ENCODE results near the gene PTPDC1. TPM values are rescaled to one million over a fixed set of nuclear protein-coding genes. Genes with fewer than 3 reads are reported as not detected.
A peak's percentile ranks its signal among the peaks of the same experiment; 100 is the strongest.

The PTPDC1 gene
- total and polyA plus RNA-seq, 5 donors, result 6.1 to 13.8 (median 10.9) TPM

DNA sequence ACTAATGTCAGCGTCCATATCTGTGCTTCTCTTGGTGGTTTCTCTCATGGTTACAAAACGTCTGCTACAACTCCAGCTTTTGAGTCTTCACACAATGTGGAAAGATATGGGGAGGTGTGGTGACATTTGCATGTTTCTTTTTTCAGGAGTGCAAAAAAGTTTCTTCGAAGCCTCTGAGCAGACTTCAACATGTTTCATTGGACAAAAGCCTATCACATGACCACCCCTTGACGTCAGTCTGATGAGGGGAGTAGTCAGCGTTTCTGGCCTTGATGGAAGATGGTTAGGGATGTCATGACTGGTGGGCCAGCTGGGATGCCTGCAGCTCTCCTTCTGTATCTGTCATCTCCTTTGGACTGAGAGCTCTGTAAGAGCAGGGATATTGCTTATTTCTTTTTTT is 61.4 kb downstream of the PTPDC1 start:
- H3K4me1 ChIP-seq (ENCODE audit: control insufficient read depth, insufficient read depth, low read length), result peaks cover 9% of the 10 kb centered on the region
- no peak overlapping the region for H3K4me3 ChIP-seq (ENCODE audit: low read length)
- no peak for ATAC-seq
- intact Hi-C loops (cut with DNase I), result no loop called here
- no peaks in the 10 kb centered on the region for H3K27me3 ChIP-seq (ENCODE audit: control insufficient read depth, insufficient read depth)
- no peak for DNase-seq
- 71% methylated on average over 5 of the region's 5 CpGs for WGBS
- no peak overlapping the region for H3K27ac ChIP-seq (ENCODE audit: low read length)
- H3K9me3 ChIP-seq (ENCODE audit: control insufficient read depth, low read length), result no peaks in the 10 kb centered on the region

DNA sequence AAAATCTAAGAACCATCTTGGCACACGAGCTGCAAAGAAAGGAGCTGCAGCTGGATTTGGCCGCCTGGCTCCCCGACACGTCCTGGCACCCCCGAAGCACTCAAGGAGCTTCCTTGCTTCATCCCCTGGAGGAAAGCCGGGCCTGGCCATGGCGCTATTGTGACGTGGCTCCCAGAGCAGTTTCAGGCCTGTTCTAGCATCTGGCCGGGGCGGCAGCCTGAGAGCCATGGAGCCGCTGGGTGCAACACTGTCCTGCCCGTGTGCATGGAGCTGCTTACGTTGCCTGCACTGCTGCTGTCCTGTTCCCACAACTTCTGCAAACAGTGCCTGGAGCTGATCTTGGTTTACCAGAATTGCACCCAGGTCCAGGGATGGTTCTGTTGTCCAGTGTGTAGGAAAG is 63.5 kb downstream of the PTPDC1 start:
- DNase-seq, result no peak
- no peak overlapping the region for H3K4me3 ChIP-seq (ENCODE audit: low read length)
- H3K4me1 ChIP-seq (ENCODE audit: control insufficient read depth, insufficient read depth, low read length), result no peaks in the 10 kb centered on the region
- intact Hi-C loops (cut with DNase I), result no loop called here
- ATAC-seq, result no peak
- no peaks in the 10 kb centered on the region for H3K9me3 ChIP-seq (ENCODE audit: control insufficient read depth, low read length)
- H3K27ac ChIP-seq (ENCODE audit: low read length), result no peak overlapping the region
- 88% methylated on average over 13 of the region's 13 CpGs for WGBS
- H3K27me3 ChIP-seq (ENCODE audit: control insufficient read depth, insufficient read depth), result no peaks in the 10 kb centered on the region

DNA sequence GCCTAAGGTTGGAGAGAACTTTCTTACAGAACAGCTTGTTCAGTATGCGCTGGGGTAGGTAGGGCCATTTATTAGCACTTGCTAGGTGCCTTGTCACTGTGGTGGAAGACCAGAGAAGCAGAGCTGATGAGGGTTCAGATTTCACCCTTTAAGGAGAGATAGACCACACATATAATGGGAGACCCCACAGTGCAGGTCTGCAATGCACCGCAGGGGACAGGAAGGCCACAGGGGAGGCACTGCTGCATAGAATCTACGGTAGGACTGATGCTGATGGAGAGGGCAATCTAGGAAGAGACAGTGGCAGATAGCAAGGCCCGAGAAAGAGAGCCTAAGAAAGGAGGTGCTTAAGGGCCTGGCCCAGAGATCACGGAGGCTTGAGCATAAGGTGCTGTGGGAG is 64.2 kb downstream of the PTPDC1 start:
- WGBS, result 77% methylated on average over 5 of the region's 5 CpGs
- Histone ChIP-seq H3K27ac (ENCODE audit: low read length) (no peak overlapping the region), H3K4me3 (ENCODE audit: low read length) (no peak overlapping the region), H3K27me3 (ENCODE audit: control insufficient read depth, insufficient read depth) (no peaks in the 10 kb centered on the region), H3K4me1 (ENCODE audit: control insufficient read depth, insufficient read depth, low read length) (no peaks in the 10 kb centered on the region), H3K9me3 (ENCODE audit: control insufficient read depth, low read length) (no peaks in the 10 kb centered on the region)
- ATAC-seq, result no peak
- intact Hi-C loops (cut with DNase I), result no loop called here
- DNase-seq, result no peak

DNA sequence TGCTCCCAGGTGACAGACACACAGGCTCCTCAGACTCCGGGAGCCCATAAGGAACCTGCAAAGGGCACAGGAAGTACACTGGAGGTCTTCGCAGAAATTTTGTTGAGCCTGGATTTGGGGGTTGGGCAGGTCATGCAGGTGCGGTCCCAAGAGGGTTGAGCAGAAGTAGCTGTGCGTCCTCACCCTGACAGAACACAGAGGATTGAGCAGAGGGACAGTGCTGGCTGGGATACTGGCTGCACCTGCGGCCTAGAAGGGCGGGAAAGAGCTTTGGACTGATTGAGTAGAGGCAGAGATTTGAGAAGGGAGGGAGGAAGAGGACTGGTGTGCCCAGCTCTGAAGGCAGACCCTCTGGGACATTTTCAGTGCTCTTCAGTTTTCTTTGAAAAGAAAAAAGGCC is 65.4 kb downstream of the PTPDC1 start:
- H3K4me3 ChIP-seq (ENCODE audit: low read length), result no peak overlapping the region
- ATAC-seq (no peak), DNase-seq (no peak)
- WGBS, result 93% methylated on average over 6 of the region's 6 CpGs
- H3K9me3 ChIP-seq (ENCODE audit: control insufficient read depth, low read length), result no peaks in the 10 kb centered on the region
- no peaks in the 10 kb centered on the region for H3K4me1 ChIP-seq (ENCODE audit: control insufficient read depth, insufficient read depth, low read length)
- H3K27ac ChIP-seq (ENCODE audit: low read length), result no peak overlapping the region
- intact Hi-C loops (cut with DNase I), result no loop called here
- no peaks in the 10 kb centered on the region for H3K27me3 ChIP-seq (ENCODE audit: control insufficient read depth, insufficient read depth)

DNA sequence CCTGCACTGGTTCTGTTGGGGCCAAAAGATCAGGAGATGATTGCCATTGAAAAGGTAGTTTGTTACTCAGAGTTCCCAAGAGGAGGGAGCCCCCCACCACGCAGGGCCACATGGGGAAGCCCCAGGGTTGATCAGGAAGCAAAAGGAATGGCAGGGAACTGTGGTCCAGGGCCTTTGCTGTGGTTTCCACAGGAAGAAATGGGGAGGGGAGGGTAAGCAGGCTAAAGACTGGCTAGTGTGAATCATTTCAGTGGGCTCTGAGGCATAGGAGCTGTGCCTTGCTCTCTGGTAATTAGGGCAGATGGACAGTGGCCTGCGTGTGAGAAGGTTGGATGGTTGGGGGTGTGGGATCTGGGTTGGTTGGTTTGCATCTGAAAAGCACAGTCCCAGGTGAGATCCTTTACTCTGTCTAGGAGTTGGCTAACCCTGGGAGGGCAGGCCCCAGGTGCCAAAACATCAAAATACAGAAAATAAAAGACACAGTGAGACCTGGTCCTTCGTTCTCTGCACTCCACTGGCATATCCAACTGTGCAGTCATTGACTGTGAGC is 66.1 kb downstream of the PTPDC1 start:
- WGBS, result 83% methylated on average over 3 of the region's 3 CpGs

DNA sequence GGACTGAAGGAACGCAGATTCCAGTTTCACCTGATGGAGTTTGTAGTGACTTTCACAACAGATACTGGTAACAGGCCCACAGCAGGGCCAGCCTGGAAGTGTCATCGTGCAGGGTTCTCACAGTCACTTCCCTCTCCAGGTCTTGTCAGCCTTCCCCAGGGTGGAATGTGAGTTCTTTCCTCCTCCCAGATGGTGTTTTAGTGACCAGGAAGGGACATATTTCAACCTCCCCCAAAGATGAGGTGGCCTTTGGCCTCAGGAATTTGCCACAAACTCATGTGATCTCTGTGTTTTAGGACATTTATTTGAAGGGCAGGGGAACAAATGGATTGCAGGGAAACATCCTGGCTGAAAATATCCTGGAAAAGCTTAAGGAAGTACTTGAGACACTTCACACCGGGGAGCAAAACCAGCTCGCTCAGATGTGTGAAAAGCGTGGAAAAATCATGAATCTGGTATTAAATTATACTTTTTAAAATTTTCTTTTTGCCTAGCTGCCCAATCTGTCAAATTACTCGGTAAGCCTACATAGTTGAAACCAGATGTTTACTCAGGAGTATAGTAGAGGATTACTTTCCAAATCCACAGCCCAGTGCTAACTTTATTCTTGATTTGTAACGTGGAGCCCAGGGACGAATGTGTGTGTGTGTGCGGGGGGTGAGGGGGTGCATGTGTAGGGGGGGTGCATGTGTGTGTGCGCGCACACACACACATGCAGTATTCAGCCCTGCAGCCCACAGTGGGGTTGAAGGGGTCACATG is 66.8 kb downstream of the PTPDC1 start:
- intact Hi-C loops (cut with DNase I), result no loop called here
- DNase-seq (no peak), ATAC-seq (no peak)
- Histone ChIP-seq H3K27ac (ENCODE audit: low read length) (no peak overlapping the region), H3K4me3 (ENCODE audit: low read length) (no peak overlapping the region), H3K9me3 (ENCODE audit: control insufficient read depth, low read length) (no peaks in the 10 kb centered on the region), H3K27me3 (ENCODE audit: control insufficient read depth, insufficient read depth) (no peaks in the 10 kb centered on the region), H3K4me1 (ENCODE audit: control insufficient read depth, insufficient read depth, low read length) (no peaks in the 10 kb centered on the region)
- WGBS, result 73% methylated on average over 11 of the region's 11 CpGs

More for the DNA sequence above, 66.1 kb downstream of the PTPDC1 start:
- Histone ChIP-seq H3K27ac (ENCODE audit: low read length) (no peak overlapping the region), H3K9me3 (ENCODE audit: control insufficient read depth, low read length) (no peaks in the 10 kb centered on the region), H3K4me3 (ENCODE audit: low read length) (no peak overlapping the region), H3K4me1 (ENCODE audit: control insufficient read depth, insufficient read depth, low read length) (no peaks in the 10 kb centered on the region), H3K27me3 (ENCODE audit: control insufficient read depth, insufficient read depth) (no peaks in the 10 kb centered on the region)
- DNase-seq, result no peak
- intact Hi-C loops (cut with DNase I), result no loop called here
- no peak for ATAC-seq

DNA sequence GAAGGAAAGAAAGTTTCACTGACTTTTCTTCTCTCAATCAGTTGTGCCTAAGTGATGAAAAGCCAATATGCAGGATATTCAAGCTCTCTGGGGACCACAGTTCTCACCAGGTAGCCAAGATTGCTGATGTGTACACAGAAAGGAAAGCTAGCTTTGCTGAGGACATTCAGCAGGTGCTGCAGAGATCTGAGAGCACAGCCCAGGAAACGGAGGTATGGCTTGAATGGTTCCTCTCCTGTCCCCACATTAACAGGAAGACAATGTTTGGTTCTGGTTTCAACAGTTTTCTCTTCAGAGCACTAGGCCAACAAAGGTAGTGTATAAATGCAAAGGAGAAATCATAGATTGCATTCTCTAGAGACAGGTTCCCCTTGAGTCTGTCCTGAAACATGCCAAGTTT is 69.6 kb downstream of the PTPDC1 start:
- 79% methylated on average over 1 of the region's 1 CpG for WGBS
- Histone ChIP-seq H3K4me3 (ENCODE audit: low read length) (no peak overlapping the region), H3K27ac (ENCODE audit: low read length) (no peak overlapping the region), H3K4me1 (ENCODE audit: control insufficient read depth, insufficient read depth, low read length) (no peaks in the 10 kb centered on the region), H3K9me3 (ENCODE audit: control insufficient read depth, low read length) (no peaks in the 10 kb centered on the region), H3K27me3 (ENCODE audit: control insufficient read depth, insufficient read depth) (no peaks in the 10 kb centered on the region)
- ATAC-seq (no peak), DNase-seq (no peak)
- intact Hi-C loops (cut with DNase I), result no loop called here

DNA sequence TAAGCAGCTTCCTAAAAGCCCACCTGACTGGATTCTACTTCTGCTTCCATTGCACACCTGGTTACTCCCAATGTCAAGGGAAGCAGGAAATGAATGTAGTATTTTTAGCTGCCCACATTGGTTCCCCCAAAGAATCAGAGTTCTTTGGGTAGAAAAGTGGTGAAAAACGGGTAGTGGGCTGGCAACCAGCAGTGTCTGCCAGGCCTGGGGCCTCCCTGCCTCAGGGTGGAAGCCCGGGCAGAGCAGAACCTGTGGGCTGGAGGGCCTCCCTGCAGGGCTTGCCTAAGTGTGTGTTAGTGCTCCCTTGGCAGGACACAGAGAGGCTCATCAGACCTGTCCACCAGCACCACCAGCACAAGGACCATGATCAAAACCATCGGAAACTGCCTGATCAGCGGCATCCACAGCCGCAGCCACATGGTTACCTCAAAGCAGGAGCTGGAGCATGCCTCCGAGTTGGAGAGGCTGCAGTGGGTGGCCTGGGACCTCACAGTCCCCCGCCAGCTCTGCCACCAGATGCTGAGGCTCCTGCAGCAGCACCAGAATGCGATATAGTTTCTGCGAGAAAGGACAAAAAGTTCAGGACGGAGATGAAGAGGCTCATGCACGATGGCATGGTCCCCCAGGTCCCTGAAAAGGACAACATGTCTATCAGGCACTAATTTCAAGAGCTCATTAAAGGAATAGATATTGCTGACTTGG is 72.2 kb downstream of the PTPDC1 start:
- DNase-seq (no peak), ATAC-seq (peak; percentile 8 to 14)
- intact Hi-C loops (cut with DNase I), result no loop called here
- H3K27ac ChIP-seq (ENCODE audit: low read length), result no peak overlapping the region
- H3K4me1 ChIP-seq (ENCODE audit: control insufficient read depth, insufficient read depth, low read length), result no peaks in the 10 kb centered on the region
- H3K4me3 ChIP-seq (ENCODE audit: low read length), result no peak overlapping the region
- 83% methylated on average over 11 of the region's 11 CpGs for WGBS
- H3K9me3 ChIP-seq (ENCODE audit: control insufficient read depth, low read length), result no peaks in the 10 kb centered on the region
- H3K27me3 ChIP-seq (ENCODE audit: control insufficient read depth, insufficient read depth), result no peaks in the 10 kb centered on the region

DNA sequence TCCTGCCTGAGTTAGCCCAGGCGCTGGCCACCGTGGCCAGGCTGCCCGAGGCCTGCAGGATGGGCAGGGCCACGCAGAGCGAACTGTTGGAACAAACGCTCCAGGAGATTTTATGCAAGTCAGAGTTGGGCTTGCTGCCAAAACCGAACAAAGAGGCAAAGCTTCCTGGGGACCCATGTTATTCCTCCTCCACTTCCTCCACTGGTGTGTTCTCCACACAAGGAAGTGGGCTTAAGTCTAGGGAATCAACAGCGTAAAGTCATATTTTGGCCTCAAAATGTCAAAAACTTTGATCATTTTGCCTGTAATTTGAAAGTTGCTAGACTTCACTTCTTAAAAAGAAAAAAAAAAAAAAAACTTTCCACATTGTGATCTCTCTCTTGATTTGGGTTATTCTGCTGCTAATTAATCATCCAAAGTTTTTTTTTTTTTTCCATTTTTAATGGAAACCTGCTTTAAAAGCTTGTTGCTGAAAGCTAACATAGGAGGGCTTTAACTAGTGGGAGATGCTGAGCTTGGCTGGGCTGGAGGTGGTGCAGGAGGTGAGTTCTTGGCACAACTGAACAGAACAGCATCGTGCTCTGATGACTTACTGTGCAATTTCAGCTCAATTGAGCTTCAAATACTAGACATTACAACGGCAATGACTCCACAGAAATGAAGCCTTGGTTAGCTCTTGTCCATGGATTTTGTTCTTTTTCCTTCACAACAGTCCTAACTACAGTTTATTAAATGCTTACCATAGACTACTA is 73.0 kb downstream of the PTPDC1 start:
- peak; percentile 87 to 92 (median 88) for DNase-seq
- 28% methylated on average over 10 of the region's 10 CpGs for whole genome bisulfite sequencing
- Histone ChIP-seq H3K9me3 (ENCODE audit: control insufficient read depth, low read length) (no peaks in the 10 kb centered on the region), H3K27me3 (ENCODE audit: control insufficient read depth, insufficient read depth) (no peaks in the 10 kb centered on the region), H3K27ac (ENCODE audit: low read length) (peak overlapping the region; percentile 31), H3K4me3 (ENCODE audit: low read length) (no peak overlapping the region), H3K4me1 (ENCODE audit: control insufficient read depth, insufficient read depth, low read length) (no peaks in the 10 kb centered on the region)
- intact Hi-C loops (cut with DNase I), result no loop called here
- peak; percentile 89 to 94 for ATAC-seq
